ENCODE measurements around the gene BRCA2. TPM values are rescaled to one million over a fixed set of nuclear protein-coding genes. Genes with fewer than 3 reads are reported as not detected.

BRCA2 gene
- polyA plus RNA-seq, 1 experiment, result 0.91 TPM

- Histone ChIP-seq H3K4me3 (ENCODE audit: low read depth, low read length) (no peak overlapping the region), H3K36me3 (ENCODE audit: control insufficient read depth, insufficient read depth, low read length) (peaks cover 5% of the 10 kb centered on the region), H3K27me3 (ENCODE audit: control insufficient read depth, insufficient read depth, low read length) (no peaks in the 10 kb centered on the region)
- no peak for TF ChIP-seq CTCF (IDR thresholded peaks at IDR 0.05; ENCODE audit: insufficient read depth, low read depth, low read length)
- ChIA-PET CTCF (interaction anchor here (0.9 to 1.2 kb wide), 2 partner anchors 22 to 31 kb away, joined by 3 to 4 read pairs; no protein-coding TSS in a partner anchor), POLR2A (interaction anchor here (0.6 kb wide), 1 partner anchor 9 kb away, joined by 3 read pairs; no protein-coding TSS in a partner anchor)
- peak; percentile 39 for DNase-seq (ENCODE audit: low read depth)
These were observed 30.2 kb upstream of the BRCA2 start for GRCh38 chr13:32284927-32285632.

GRCh38 chr13:32285633-32285965, 29.7 kb upstream of the BRCA2 start:
- ChIA-PET POLR2A (no interaction called here), CTCF (interaction anchor here (1.2 kb wide), 1 partner anchor 31 kb away, joined by 4 read pairs; no protein-coding TSS in a partner anchor)
- Histone ChIP-seq H3K36me3 (ENCODE audit: control insufficient read depth, insufficient read depth, low read length) (peaks cover 5% of the 10 kb centered on the region), H3K4me3 (ENCODE audit: low read depth, low read length) (no peak overlapping the region), H3K27me3 (ENCODE audit: control insufficient read depth, insufficient read depth, low read length) (no peaks in the 10 kb centered on the region)
- no peak for TF ChIP-seq CTCF (IDR thresholded peaks at IDR 0.05; ENCODE audit: insufficient read depth, low read depth, low read length)
- no peak for DNase-seq (ENCODE audit: low read depth)

- no peak overlapping the region for H3K4me3 ChIP-seq (ENCODE audit: low read depth, low read length)
- POLR2A ChIA-PET, result no interaction called here
- no peak for DNase-seq (ENCODE audit: low read depth)
- H3K27me3 ChIP-seq (ENCODE audit: control insufficient read depth, insufficient read depth, low read length), result no peaks in the 10 kb centered on the region
- TF ChIP-seq CTCF (IDR thresholded peaks at IDR 0.05; ENCODE audit: insufficient read depth, low read depth, low read length), result no peak
- peaks cover 8% of the 10 kb centered on the region for H3K36me3 ChIP-seq (ENCODE audit: control insufficient read depth, insufficient read depth, low read length)
- CTCF ChIA-PET, result no interaction called here
These were observed 18.1 kb upstream of the BRCA2 start for GRCh38 chr13:32297206-32297605.

GRCh38 chr13:32298695-32299094, 16.6 kb upstream of the BRCA2 start:
- Histone ChIP-seq H3K27me3 (ENCODE audit: control insufficient read depth, insufficient read depth, low read length) (no peaks in the 10 kb centered on the region), H3K36me3 (ENCODE audit: control insufficient read depth, insufficient read depth, low read length) (peaks cover 8% of the 10 kb centered on the region), H3K4me3 (ENCODE audit: low read depth, low read length) (no peak overlapping the region)
- no peak for TF ChIP-seq CTCF (IDR thresholded peaks at IDR 0.05; ENCODE audit: insufficient read depth, low read depth, low read length)
- no peak for DNase-seq (ENCODE audit: low read depth)
- CTCF ChIA-PET, result interaction anchor here (1.6 to 1.8 kb wide), 2 partner anchors 10 to 389 kb away, joined by 3 to 4 read pairs; no protein-coding TSS in a partner anchor
- POLR2A ChIA-PET, result no interaction called here

DNA sequence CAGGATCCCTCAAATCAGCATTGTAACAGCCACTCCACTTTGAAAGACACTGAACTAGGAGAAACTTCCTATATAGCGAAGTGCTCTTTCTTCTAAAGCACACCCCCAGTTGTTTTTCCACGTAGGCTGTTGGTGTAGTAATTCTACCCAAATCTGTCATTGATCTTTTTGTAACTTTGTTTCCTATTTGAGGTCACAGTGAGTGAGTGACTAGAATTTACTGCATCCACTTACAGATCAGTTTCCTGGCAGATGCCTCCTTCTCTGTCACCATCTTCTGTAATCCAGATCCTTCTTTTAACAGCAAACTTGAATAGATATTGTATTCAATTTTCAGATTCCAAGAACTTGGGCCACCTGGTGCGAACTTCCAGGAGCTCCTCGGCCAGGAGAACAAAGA, 15.4 kb upstream of the BRCA2 start:
- Histone ChIP-seq H3K36me3 (ENCODE audit: control insufficient read depth, insufficient read depth, low read length) (peaks cover 4% of the 10 kb centered on the region), H3K4me3 (ENCODE audit: low read depth, low read length) (no peak overlapping the region), H3K27me3 (ENCODE audit: control insufficient read depth, insufficient read depth, low read length) (no peaks in the 10 kb centered on the region)
- CTCF ChIA-PET, result interaction anchor here (0.6 to 1.8 kb wide), 4 partner anchors 11 to 390 kb away, joined by 3 to 4 read pairs (median 4); no protein-coding TSS in a partner anchor
- POLR2A ChIA-PET, result no interaction called here
- no peak for TF ChIP-seq CTCF (IDR thresholded peaks at IDR 0.05; ENCODE audit: insufficient read depth, low read depth, low read length)
- DNase-seq (ENCODE audit: low read depth), result no peak
